Neural progenitor cell (in vitro differentiated cells): Measurements from ENCODE around the gene WIZ. TPM values are rescaled to one million over a fixed set of nuclear protein-coding genes. Genes with fewer than 3 reads are reported as not detected.

ENCODE experiments used
- DNase-seq: peaks from one replicate; pipeline ENCODE4 v3.0.0-alpha.2; 2016; ENCODE audit warnings: low spot score
- H2AFZ ChIP-seq: fragments of 200-600 bp; sonication (generic); replicated peaks from 2 replicates; pipeline ENCODE4 v1.6.1; 2016; ENCODE audit warnings: antibody characterized with exemption
- H3F3A ChIP-seq: fragments of 200-600 bp; sonication (generic); 2 replicates; pipeline ENCODE4 v1.6.1; 2016; ENCODE audit warnings: antibody characterized with exemption, low read depth
- H3K27ac ChIP-seq: fragments of 200-600 bp; sonication (generic); 2 replicates; pipeline ENCODE4 v1.5.1; 2016; ENCODE audit warnings: mild to moderate bottlenecking
- H3K27me3 ChIP-seq: fragments of 200-600 bp; sonication (generic); 2 replicates; pipeline ENCODE4 v1.6.1; 2016; ENCODE audit warnings: mild to moderate bottlenecking, moderate library complexity
- H3K36me3 ChIP-seq: fragments of 200-600 bp; sonication (generic); 2 replicates; pipeline ENCODE4 v1.5.1; 2016
- H3K4me1 ChIP-seq: fragments of 200-600 bp; sonication (generic); 2 replicates; pipeline ENCODE4 v1.6.1; 2016; ENCODE audit warnings: mixed run types
- H3K4me2 ChIP-seq: fragments of 200-600 bp; sonication (generic); 2 replicates; pipeline ENCODE4 v1.6.1; 2016
- H3K4me3 ChIP-seq: fragments of 200-600 bp; sonication (generic); 2 replicates; pipeline ENCODE4 v1.5.1; 2016
- H3K79me2 ChIP-seq: fragments of 200-600 bp; sonication (generic); 2 replicates; pipeline ENCODE4 v1.6.1; 2016; ENCODE audit warnings: low read depth
- H3K9ac ChIP-seq: fragments of 200-600 bp; sonication (generic); 2 replicates; pipeline ENCODE4 v1.6.1; 2016
- H3K9me3 ChIP-seq: fragments of 200-600 bp; sonication (generic); 2 replicates; pipeline ENCODE4 v1.5.1; 2016; ENCODE audit warnings: low read depth
- H4K20me1 ChIP-seq: fragments of 200-600 bp; sonication (generic); 2 replicates; pipeline ENCODE4 v1.6.1; 2016; ENCODE audit warnings: low read depth
- H3K27ac Mint-ChIP-seq: 3 replicates; pipeline ENCODE4 v1.8.0; 2021; ENCODE audit warnings: mixed read lengths
- H3K27me3 Mint-ChIP-seq: 2 replicates; pipeline ENCODE4 v1.8.0; 2022; ENCODE audit warnings: low read depth, mild to moderate bottlenecking, inconsistent platforms, moderate library complexity, mixed read lengths; ENCODE audit not compliant: insufficient read depth
- H3K36me3 Mint-ChIP-seq: 3 replicates; pipeline ENCODE4 v1.8.0; 2021; ENCODE audit warnings: mixed read lengths
- H3K4me1 Mint-ChIP-seq: 3 replicates; pipeline ENCODE4 v1.8.0; 2021; ENCODE audit warnings: mixed read lengths
- H3K4me3 Mint-ChIP-seq: 3 replicates; pipeline ENCODE4 v1.8.0; 2021; ENCODE audit warnings: mild to moderate bottlenecking, moderate library complexity, mixed read lengths
- H3K9me3 Mint-ChIP-seq: 3 replicates; pipeline ENCODE4 v1.8.0; 2020; ENCODE audit warnings: mixed read lengths
- EZH2 ChIP-seq: fragments of 200-600 bp; sonication (generic); IDR thresholded peaks from 2 replicates; pipeline ENCODE4 v1.6.1; 2017; ENCODE audit warnings: antibody characterized with exemption, mild to moderate bottlenecking, moderate library complexity
- EZH2phosphoT487 ChIP-seq: fragments of 200-600 bp; sonication (generic); IDR thresholded peaks from 2 replicates; pipeline ENCODE4 v1.6.1; 2017; ENCODE audit warnings: antibody characterized with exemption
- total RNA-seq: library from RNA; depleted of rRNA; stranded (reverse); fragments of >200 nt; gene quantifications from 2 replicates; pipeline ENCODE4 v1.2.3, GENCODE V29; 2015; ENCODE audit warnings: low replicate concordance
- TF ChIP-seq, protein P1 (sequence below): fragments of 200-600 bp; sonication (generic); IDR thresholded peaks from 2 replicates; pipeline ENCODE4 v1.5.1; 2017; ENCODE audit warnings: antibody characterized with exemption, mild to moderate bottlenecking

Gene WIZ, protein sequence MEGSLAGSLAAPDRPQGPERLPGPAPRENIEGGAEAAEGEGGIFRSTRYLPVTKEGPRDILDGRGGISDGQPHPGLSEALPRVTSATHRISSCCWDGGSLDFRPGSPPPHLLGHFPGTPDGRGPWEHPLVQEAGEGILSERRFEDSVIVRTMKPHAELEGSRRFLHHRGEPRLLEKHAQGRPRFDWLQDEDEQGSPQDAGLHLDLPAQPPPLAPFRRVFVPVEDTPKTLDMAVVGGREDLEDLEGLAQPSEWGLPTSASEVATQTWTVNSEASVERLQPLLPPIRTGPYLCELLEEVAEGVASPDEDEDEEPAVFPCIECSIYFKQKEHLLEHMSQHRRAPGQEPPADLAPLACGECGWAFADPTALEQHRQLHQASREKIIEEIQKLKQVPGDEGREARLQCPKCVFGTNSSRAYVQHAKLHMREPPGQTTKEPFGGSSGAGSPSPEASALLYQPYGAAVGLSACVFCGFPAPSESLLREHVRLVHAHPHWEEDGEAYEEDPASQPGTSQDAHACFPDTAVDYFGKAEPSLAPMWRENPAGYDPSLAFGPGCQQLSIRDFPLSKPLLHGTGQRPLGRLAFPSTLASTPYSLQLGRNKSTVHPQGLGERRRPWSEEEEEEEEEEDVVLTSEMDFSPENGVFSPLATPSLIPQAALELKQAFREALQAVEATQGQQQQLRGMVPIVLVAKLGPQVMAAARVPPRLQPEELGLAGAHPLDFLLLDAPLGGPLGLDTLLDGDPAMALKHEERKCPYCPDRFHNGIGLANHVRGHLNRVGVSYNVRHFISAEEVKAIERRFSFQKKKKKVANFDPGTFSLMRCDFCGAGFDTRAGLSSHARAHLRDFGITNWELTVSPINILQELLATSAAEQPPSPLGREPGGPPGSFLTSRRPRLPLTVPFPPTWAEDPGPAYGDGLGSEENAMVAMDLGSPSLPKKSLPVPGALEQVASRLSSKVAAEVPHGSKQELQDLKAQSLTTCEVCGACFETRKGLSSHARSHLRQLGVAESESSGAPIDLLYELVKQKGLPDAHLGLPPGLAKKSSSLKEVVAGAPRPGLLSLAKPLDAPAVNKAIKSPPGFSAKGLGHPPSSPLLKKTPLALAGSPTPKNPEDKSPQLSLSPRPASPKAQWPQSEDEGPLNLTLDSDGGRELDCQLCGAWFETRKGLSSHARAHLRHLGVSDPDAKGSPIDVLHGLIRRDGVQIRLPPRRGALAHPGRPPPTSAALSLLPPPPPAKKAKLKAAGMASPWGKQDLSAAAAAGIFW (N-terminal part only)
- total RNA-seq, result 9.1 and 30.3 TPM in 2 replicates

DNA sequence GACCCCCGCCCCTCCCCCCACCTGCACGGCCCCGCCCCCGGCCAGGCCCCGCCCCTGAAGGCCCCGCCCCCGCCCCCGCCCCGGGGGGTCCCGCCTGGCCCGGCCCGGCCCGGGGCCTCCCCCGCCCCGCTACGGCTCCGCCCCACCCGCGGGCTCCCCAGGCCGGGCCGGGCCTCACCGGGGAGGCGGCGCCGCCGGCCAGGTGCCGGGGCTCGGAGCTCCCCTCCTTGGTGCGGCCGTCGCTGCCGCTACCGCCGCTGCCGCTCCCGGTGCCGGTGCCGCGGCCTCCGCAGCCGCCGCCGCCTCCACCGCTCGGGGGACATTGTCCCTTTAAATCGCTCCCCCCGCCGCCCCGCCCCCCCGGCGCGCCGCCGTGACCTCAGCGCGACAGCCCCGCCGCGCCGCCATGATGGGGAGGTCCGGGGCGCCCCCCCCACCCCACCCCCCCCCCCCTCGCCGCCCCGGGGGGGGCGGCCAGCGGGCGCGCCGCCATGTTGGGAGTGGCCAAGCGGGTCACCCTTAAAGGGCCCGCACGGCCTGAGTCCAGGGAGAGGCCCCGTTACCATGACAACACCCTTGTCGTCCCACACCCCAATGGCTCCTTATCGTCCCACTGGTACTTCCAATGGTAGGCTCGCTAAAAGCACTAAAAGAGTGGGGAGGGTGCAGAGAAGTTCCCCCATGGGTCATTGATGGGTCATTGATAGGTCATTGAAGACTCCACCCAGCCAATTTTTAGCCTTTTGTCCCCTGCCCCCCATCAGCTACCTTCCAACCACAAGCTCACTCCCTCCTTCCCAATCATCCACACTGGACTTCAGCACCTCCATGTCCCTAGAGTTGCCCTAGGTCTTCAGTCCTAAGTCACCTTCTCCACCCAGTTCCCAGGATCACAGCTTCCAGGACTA lies at the start of gene WIZ:
Gene WIZ (minus strand): TSS at position 337 of the 908 bp plus-strand sequence. CDS start 1,649 bp downstream, outside the sequence.
- TF ChIP-seq EZH2phosphoT487 (no peak), EZH2 (no peak)
- TF ChIP-seq, protein P1, sequence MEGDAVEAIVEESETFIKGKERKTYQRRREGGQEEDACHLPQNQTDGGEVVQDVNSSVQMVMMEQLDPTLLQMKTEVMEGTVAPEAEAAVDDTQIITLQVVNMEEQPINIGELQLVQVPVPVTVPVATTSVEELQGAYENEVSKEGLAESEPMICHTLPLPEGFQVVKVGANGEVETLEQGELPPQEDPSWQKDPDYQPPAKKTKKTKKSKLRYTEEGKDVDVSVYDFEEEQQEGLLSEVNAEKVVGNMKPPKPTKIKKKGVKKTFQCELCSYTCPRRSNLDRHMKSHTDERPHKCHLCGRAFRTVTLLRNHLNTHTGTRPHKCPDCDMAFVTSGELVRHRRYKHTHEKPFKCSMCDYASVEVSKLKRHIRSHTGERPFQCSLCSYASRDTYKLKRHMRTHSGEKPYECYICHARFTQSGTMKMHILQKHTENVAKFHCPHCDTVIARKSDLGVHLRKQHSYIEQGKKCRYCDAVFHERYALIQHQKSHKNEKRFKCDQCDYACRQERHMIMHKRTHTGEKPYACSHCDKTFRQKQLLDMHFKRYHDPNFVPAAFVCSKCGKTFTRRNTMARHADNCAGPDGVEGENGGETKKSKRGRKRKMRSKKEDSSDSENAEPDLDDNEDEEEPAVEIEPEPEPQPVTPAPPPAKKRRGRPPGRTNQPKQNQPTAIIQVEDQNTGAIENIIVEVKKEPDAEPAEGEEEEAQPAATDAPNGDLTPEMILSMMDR, result no peak
- no peaks in the 10 kb centered on the region for H3K9me3 ChIP-seq
- Mint-ChIP-seq H3K27ac (peak within 1 kb of the TSS; percentile 47), H3K27me3 (peaks cover 26% of the 10 kb centered on the region), H3K4me3 (peak within 1 kb of the TSS; percentile 85), H3K36me3 (peaks cover 2% of the 10 kb centered on the region), H3K4me1 (peaks cover 17% of the 10 kb centered on the region), H3K9me3 (no peaks in the 10 kb centered on the region)
- peaks cover 26% of the 10 kb centered on the region for H3K27me3 ChIP-seq
- H3F3A ChIP-seq, result peaks cover 42% of the 10 kb centered on the region
- no peaks in the 10 kb centered on the region for H3K79me2 ChIP-seq
- peak within 1 kb of the TSS; percentile 100 for H3K4me2 ChIP-seq
- no peak within 1 kb of the TSS for H3K27ac ChIP-seq
- H3K4me1 ChIP-seq, result peaks cover 7% of the 10 kb centered on the region
- H3K4me3 ChIP-seq, result peak within 1 kb of the TSS; percentile 90
- peak within 1 kb of the TSS; percentile 85 for H2AFZ ChIP-seq
- peaks cover 13% of the 10 kb centered on the region for H4K20me1 ChIP-seq
- H3K9ac ChIP-seq, result no peak within 1 kb of the TSS
- no peaks in the 10 kb centered on the region for H3K36me3 ChIP-seq
- DNase-seq, result peak; percentile 92

DNA sequence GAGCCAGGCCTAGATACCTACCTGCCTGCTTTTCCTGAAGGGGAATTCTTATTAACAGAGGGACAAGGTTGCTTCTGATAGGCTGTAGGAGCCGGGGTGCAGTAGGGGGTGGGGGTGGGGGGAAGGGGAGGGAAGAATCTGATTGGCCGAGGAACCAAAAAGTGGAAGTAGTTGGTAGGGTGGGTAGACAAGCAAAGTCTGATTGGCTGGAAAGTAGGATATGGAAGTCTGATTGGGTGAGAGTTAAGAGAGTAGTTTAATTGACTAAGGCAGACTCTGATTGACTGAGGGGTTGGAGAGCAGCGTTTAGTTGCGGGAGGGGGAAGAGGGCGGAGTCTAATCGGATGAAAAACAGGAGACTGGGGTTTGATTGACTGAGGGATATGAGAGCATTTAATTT lies 49.2 kb upstream of the WIZ start:
- no peaks in the 10 kb centered on the region for H3K36me3 Mint-ChIP-seq
- H3K4me2 ChIP-seq, result no peak overlapping the region
- H3K36me3 ChIP-seq, result no peaks in the 10 kb centered on the region
- peaks cover 8% of the 10 kb centered on the region for H3K9me3 ChIP-seq
- H3F3A ChIP-seq, result no peaks in the 10 kb centered on the region
- no peaks in the 10 kb centered on the region for H3K27me3 ChIP-seq
- no peaks in the 10 kb centered on the region for H4K20me1 ChIP-seq
- H3K27ac Mint-ChIP-seq, result no peak overlapping the region
- peaks cover 9% of the 10 kb centered on the region for H3K27me3 Mint-ChIP-seq
- no peaks in the 10 kb centered on the region for H3K4me1 Mint-ChIP-seq
- TF ChIP-seq, protein P1, result no peak
- no peak for TF ChIP-seq EZH2
- TF ChIP-seq EZH2phosphoT487, result no peak
- no peak overlapping the region for H3K4me3 ChIP-seq
- H3K9me3 Mint-ChIP-seq, result peaks cover 4% of the 10 kb centered on the region
- no peak overlapping the region for H3K4me3 Mint-ChIP-seq
- no peaks in the 10 kb centered on the region for H3K79me2 ChIP-seq
- H3K9ac ChIP-seq, result no peak overlapping the region
- H3K4me1 ChIP-seq, result no peaks in the 10 kb centered on the region
- no peak for DNase-seq
- H2AFZ ChIP-seq, result no peak overlapping the region
- H3K27ac ChIP-seq, result no peak overlapping the region
